ENCODE measurements around the gene IL16.

GRCh38 chr15:81152799-81153198 lies 43.9 kb upstream of the IL16 start:
- TF ChIP-seq POLR2AphosphoS5 (IDR thresholded peaks at IDR 0.05) (no peak), CTCF (IDR thresholded peaks at IDR 0.05) (no peak)
